OCI-LY1 (cell line): ENCODE data around the gene CRACR2B.

Experiments
- H2AFZ ChIP-seq: fragments of 200-600 bp; sonication (generic), shearing (Covaris generic); 2 replicates; pipeline ENCODE4 v1.6.0; 2014; ENCODE audit warnings: antibody characterized with exemption, mild to moderate bottlenecking, low read length
- H3F3A ChIP-seq: fragments of 200-600 bp; sonication (generic), shearing (Covaris generic); 2 replicates; pipeline ENCODE4 v1.6.0; 2014; ENCODE audit warnings: mild to moderate bottlenecking, antibody characterized with exemption, low read length, moderate library complexity; ENCODE audit not compliant: insufficient read depth
- H3K27ac ChIP-seq: fragments of 200-600 bp; sonication (generic); 2 replicates; pipeline ENCODE4 v1.5.1; 2014; ENCODE audit warnings: low read length, mixed run types, mild to moderate bottlenecking, low read depth; ENCODE audit not compliant: poor library complexity, severe bottlenecking
- H3K27me3 ChIP-seq: fragments of 200-600 bp; sonication (generic); 2 replicates; pipeline ENCODE4 v1.6.0; 2014; ENCODE audit warnings: antibody characterized with exemption, mild to moderate bottlenecking, low read length, moderate library complexity; ENCODE audit not compliant: insufficient read depth
- H3K36me3 ChIP-seq: fragments of 200-600 bp; sonication (generic); 2 replicates; pipeline ENCODE4 v1.6.1; 2014; ENCODE audit warnings: mild to moderate bottlenecking, antibody characterized with exemption, low read length, moderate library complexity, mixed read lengths; ENCODE audit not compliant: insufficient read depth
- H3K4me1 ChIP-seq: fragments of 200-600 bp; sonication (generic); 2 replicates; pipeline ENCODE4 v1.5.1; 2014; ENCODE audit warnings: mild to moderate bottlenecking, low read length, moderate library complexity; ENCODE audit not compliant: insufficient read depth, severe bottlenecking
- H3K4me2 ChIP-seq: fragments of 200-600 bp; sonication (generic), shearing (Covaris generic); 2 replicates; pipeline ENCODE4 v1.6.1; 2014; ENCODE audit warnings: low read length
- H3K4me3 ChIP-seq: fragments of 200-600 bp; sonication (generic); 2 replicates; pipeline ENCODE4 v1.5.1; 2014; ENCODE audit warnings: low read length, low read depth, mild to moderate bottlenecking, mixed read lengths; ENCODE audit not compliant: poor library complexity, severe bottlenecking
- H3K79me2 ChIP-seq: fragments of 200-600 bp; shearing (Covaris generic); 2 replicates; pipeline ENCODE4 v1.6.1; 2016; ENCODE audit warnings: mixed run types, low read length, mixed read lengths; ENCODE audit not compliant: insufficient read depth
- H3K9ac ChIP-seq: fragments of 200-600 bp; sonication (generic), shearing (Covaris generic); 2 replicates; pipeline ENCODE4 v1.6.1; 2014; ENCODE audit warnings: mild to moderate bottlenecking, low read length, mixed read lengths
- H3K9me2 ChIP-seq: fragments of 200-600 bp; sonication (generic), shearing (Covaris generic); 2 replicates; pipeline ENCODE4 v1.6.1; 2014; ENCODE audit warnings: low read depth, mild to moderate bottlenecking, low read length, mixed read lengths
- H3K9me3 ChIP-seq: fragments of 200-600 bp; shearing (Covaris generic); 2 replicates; pipeline ENCODE4 v1.6.1; 2014; ENCODE audit warnings: low read length, mixed read lengths
- H4K20me1 ChIP-seq: fragments of 200-600 bp; sonication (generic), shearing (Covaris generic); 2 replicates; pipeline ENCODE4 v1.6.0; 2016; ENCODE audit warnings: mild to moderate bottlenecking, low read length; ENCODE audit not compliant: insufficient read depth
- EZH2 ChIP-seq: fragments of 200-600 bp; sonication (generic), shearing (Covaris generic); IDR thresholded peaks from 2 replicates; pipeline ENCODE4 v1.8.0; 2017; ENCODE audit warnings: borderline replicate concordance, mixed run types, mild to moderate bottlenecking, antibody characterized with exemption, low read length, moderate library complexity, mixed read lengths
- TF ChIP-seq, protein P1 (sequence below): fragments of 200-600 bp; sonication (generic), shearing (Covaris generic); IDR thresholded peaks from 2 replicates; pipeline ENCODE4 v1.5.1; 2017; ENCODE audit warnings: mild to moderate bottlenecking, antibody characterized with exemption, low read length, moderate library complexity, mixed read lengths

Gene CRACR2B

DNA sequence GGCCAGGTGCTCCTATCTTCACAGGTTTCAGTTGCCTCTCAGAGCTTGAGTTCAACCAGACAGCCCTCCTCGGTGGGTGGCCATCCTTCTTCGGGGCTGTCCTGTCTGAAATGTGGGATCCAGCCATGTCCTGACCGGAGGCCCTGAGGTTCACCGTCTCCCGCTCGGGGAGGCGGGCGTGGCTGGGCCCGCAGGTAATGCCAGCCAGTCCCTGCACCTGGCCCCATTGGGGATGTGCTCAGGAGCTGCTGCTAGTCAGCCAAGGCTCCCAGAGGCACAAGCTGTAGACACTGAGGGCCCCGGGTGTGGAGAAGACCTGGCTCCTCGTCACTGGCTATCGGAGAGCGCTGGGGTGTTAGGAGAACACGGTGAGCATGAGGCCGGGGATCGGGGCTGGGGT, 47.5 kb downstream of the CRACR2B start:
- no peaks in the 10 kb centered on the region for H3K27me3 ChIP-seq
- H3K36me3 ChIP-seq: peaks cover 4% of the 10 kb centered on the region; the same call in 1 of the 2 replicates
- no peaks in the 10 kb centered on the region for H3K9me3 ChIP-seq
- no peaks in the 10 kb centered on the region for H3F3A ChIP-seq
- H3K9me2 ChIP-seq: no peaks in the 10 kb centered on the region
- no peak overlapping the region for H2AFZ ChIP-seq
- H3K4me3 ChIP-seq: no peak overlapping the region
- no peak overlapping the region for H3K27ac ChIP-seq
- TF ChIP-seq, protein P1, sequence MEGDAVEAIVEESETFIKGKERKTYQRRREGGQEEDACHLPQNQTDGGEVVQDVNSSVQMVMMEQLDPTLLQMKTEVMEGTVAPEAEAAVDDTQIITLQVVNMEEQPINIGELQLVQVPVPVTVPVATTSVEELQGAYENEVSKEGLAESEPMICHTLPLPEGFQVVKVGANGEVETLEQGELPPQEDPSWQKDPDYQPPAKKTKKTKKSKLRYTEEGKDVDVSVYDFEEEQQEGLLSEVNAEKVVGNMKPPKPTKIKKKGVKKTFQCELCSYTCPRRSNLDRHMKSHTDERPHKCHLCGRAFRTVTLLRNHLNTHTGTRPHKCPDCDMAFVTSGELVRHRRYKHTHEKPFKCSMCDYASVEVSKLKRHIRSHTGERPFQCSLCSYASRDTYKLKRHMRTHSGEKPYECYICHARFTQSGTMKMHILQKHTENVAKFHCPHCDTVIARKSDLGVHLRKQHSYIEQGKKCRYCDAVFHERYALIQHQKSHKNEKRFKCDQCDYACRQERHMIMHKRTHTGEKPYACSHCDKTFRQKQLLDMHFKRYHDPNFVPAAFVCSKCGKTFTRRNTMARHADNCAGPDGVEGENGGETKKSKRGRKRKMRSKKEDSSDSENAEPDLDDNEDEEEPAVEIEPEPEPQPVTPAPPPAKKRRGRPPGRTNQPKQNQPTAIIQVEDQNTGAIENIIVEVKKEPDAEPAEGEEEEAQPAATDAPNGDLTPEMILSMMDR: no peak
- no peak for TF ChIP-seq EZH2
- H3K9ac ChIP-seq: no peak overlapping the region
- H3K4me2 ChIP-seq: no peak overlapping the region
- H3K4me1 ChIP-seq: no peaks in the 10 kb centered on the region
- H3K79me2 ChIP-seq: no peaks in the 10 kb centered on the region
- no peaks in the 10 kb centered on the region for H4K20me1 ChIP-seq

DNA sequence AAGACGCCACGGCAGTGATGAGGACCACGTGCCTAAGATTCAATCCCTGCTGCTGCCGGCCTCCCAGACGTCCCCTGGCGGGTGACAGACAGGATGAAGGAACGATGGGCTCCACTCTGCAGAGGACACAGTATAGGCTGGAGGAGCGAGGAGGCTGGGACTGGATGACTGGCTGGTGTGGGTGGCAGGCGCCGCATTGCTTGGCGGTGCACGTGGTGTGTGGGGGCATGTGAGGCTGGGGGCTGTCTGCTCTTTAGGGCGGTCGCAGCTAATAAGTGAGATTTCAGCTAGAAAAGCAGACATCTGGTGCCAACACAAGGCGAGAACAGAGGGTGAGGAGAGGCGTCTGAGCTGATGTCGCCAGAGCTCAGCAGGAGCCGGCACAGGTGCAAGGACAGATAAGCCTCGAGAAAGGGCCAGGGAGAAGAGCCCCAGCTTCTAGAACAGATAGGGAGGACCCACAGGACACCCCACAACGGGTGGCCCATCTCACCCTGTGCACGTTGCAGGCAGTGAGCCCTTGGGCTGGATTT, 48.1 kb downstream of the CRACR2B start:
- Histone ChIP-seq H3K9me2 (no peaks in the 10 kb centered on the region), H3K36me3 (peaks cover 8% of the 10 kb centered on the region), H2AFZ (no peak overlapping the region), H3K4me3 (no peak overlapping the region), H3K27ac (no peak overlapping the region), H3K9ac (no peak overlapping the region), H3K4me1 (no peaks in the 10 kb centered on the region), H4K20me1 (no peaks in the 10 kb centered on the region), H3K9me3 (no peaks in the 10 kb centered on the region), H3K27me3 (no peaks in the 10 kb centered on the region), H3K79me2 (no peaks in the 10 kb centered on the region), H3K4me2 (no peak overlapping the region), H3F3A (no peaks in the 10 kb centered on the region)
- TF ChIP-seq, protein P1: no peak
- no peak for TF ChIP-seq EZH2

DNA sequence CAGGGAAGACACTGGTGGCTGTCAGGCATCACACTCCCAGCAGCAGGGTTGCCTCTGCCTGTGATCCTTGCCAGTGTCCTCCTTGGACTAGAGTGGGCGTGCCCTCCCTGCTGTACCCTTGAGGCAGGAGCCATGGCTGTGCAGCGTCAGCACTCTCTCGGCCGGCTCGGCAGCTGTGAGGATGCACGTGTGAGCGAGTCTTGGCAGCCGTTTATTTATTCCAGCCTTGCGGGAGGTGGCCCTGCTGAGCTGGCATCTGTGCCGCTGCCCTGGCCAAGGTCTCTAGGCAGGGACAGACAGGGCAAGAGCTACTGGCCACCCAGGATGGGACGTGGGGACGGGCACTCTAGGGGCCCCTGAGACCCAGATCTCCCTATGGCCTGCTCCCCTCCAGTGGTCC, 48.8 kb downstream of the CRACR2B start:
- H2AFZ ChIP-seq: no peak overlapping the region
- peaks cover 11% of the 10 kb centered on the region for H3K36me3 ChIP-seq
- no peaks in the 10 kb centered on the region for H3F3A ChIP-seq
- H3K4me3 ChIP-seq: no peak overlapping the region
- no peak overlapping the region for H3K9ac ChIP-seq
- H3K9me3 ChIP-seq: no peaks in the 10 kb centered on the region
- no peaks in the 10 kb centered on the region for H3K27me3 ChIP-seq
- no peak overlapping the region for H3K4me2 ChIP-seq
- no peaks in the 10 kb centered on the region for H3K4me1 ChIP-seq
- H3K9me2 ChIP-seq: no peaks in the 10 kb centered on the region
- H3K27ac ChIP-seq: no peak overlapping the region
- TF ChIP-seq, protein P1: no peak
- TF ChIP-seq EZH2: no peak
- no peaks in the 10 kb centered on the region for H4K20me1 ChIP-seq
- no peaks in the 10 kb centered on the region for H3K79me2 ChIP-seq
